NCI-H1092 treated with DMSO at 0.1 percent for 48 hours (cell line): Measurements from ENCODE around the gene PIP5K1A.
"Not testable (repeated sequence)": the region's sequence is repeated elsewhere in the genome, so short reads cannot be mapped to it uniquely, and the experiment has no call there.

Source experiments
- DNase-seq: peaks from one replicate; lab custom pipeline; 2025; lab: John Stamatoyannopoulos, UW

PIP5K1A gene

GRCh38 chr1:151254217-151255213 lies 56.2 kb downstream of the PIP5K1A start, which contains the start of gene PSMD4:
TSS of gene PSMD4 (plus strand) at chr1:151254734. CDS start at chr1:151254783, 49 bp downstream.
- DNase-seq, result peak; percentile 98

GRCh38 chr1:151255381-151255780 lies 57.0 kb downstream of the PIP5K1A start:
- no peak for DNase-seq

DNA sequence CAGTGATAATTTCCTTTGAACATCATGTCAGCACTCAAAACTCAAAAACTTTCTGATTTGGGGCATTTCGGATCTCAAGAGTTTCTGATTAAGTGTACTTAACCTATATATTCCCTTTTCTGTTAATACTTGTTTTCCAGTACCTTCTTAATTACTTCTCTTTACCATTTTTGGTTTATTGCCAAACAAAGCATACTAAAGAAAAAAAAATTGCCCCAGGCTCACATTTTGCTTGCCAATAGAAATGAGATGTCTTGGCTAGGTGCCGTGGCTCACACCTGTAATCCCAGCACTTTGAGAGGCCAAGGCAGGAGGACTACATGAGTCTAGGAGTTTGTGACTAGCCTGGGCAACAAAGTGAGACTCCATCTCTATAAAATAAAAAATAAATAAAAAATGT lies 61.0 kb downstream of the PIP5K1A start:
- no peak for DNase-seq

- no peak for DNase-seq
These were observed 67.3 kb downstream of the PIP5K1A start for GRCh38 chr1:151265446-151266236.

- no peak for DNase-seq
These were observed 68.0 kb downstream of the PIP5K1A start for GRCh38 chr1:151266315-151266714.

DNA sequence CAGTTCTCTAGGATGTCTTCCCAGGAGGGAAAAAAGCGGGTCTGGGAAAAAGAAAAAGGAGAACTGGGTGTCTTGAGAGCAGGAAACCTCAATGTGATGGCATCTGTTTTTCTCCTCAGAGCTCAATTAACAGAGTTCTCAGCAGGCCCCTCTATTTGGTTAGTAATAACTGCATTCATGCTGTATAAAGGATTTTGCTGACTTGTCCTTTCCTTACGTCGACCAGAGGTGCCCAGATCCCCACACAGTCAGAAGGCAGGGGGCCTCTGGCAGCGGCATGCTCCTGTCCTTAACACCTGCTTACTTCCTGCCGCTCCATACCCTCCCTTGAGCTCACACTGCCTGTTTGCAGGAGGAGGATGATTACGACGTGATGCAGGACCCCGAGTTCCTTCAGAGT lies 68.5 kb downstream of the PIP5K1A start:
- no peak for DNase-seq

GRCh38 chr1:151267760-151268159 lies 69.4 kb downstream of the PIP5K1A start:
- DNase-seq, result no peak

DNA sequence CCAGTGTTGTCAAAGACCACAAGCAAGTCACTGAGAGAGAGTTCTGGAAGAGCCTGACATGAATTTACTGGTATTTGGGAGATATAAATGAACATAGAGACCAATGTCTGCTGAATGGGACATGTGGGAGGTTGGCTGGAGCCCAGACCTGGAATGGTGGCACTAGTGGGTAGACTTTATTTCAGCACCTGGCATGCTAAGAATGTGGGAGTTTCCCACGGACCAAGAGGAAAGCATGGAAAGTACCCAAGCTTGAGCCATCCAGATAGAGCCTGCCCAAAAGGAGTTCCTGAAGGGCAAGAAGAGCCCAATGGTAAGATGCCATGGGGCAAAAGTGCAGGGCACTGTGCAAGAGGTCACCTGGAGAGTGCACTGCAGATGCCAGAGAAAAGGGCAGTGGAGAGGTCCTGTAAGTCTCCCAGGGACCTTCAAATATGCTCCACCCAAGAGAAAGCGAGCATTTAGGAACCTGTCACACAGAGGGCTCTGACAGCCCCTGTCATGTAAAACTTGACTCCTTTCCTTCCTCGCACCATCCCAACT lies 75.6 kb downstream of the PIP5K1A start:
- DNase-seq, result no peak

DNA sequence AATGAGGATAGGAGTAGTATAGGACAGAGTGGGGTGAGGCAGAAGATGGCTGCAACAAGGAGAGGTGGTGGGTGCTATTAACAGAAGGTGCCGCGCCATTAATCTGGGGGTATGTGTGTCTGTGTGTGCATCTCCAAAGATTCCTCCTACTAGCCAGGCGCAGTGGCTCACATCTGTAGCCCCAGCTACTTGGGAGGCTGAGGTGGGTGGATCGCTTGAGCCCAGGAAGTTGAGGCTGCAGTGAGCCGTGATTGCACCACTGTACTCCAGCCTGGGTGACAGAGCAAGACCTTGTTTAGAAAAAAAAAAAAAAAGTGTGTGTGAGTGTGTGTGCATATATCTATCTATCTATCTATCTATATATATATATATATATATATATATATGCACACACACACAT lies 77.0 kb downstream of the PIP5K1A start:
- DNase-seq, result not testable (repeated sequence)

- DNase-seq, result no peak
These were observed 78.9 kb downstream of the PIP5K1A start for GRCh38 chr1:151277249-151277648.

GRCh38 chr1:151281225-151281968 lies 83.0 kb downstream of the PIP5K1A start:
- peak; percentile 98 for DNase-seq

DNA sequence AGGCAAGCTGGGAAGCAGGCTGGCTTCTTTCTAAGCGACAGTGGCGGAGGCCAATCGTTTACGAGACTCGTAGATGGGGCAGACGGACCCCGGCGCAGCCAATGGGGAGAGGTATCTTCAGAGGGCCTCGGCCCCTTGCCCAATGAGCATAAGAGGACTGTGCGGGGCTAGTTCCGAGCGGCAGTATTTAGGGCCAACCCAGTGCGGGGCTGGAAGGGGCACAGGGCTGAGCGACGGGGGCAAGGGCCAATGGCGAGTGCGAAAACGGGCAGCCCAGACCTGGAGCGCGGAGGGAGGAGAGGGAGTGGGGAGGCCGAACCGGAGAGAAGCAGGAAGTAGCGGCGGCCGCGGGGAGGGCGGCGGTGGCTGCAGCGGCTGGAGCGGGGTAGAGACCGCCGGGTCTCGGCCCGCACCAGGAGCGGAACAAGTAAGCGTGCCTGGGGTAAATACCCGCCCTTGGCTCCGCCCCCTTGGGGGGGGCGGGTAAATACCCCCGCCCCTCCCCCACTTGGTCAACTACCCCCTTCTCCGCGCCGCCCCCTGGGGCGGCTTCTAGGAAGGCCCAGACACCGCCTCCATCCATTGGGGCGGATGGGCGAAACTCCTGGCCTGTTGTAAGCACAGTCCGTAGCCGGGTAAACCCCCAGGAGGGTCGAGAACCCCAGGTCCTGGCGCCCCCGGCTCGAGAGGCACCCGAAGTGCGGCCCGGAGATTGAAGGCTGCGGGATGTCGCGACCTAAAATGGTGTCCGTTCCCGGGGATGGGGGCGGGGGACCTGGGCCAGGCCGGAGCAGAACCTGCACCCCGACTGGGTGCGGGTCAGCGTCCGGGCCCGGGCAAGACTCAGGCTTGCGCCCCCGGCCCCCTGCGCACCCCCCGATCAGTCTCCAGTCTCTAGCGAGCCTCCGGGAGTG lies 83.9 kb downstream of the PIP5K1A start, which contains the start of gene ZNF687:
Gene ZNF687, plus strand, starts transcription at position 331 of the 914 bp plus-strand sequence. CDS start 3,993 bp downstream, outside the sequence.
- DNase-seq, result peak; percentile 100

DNA sequence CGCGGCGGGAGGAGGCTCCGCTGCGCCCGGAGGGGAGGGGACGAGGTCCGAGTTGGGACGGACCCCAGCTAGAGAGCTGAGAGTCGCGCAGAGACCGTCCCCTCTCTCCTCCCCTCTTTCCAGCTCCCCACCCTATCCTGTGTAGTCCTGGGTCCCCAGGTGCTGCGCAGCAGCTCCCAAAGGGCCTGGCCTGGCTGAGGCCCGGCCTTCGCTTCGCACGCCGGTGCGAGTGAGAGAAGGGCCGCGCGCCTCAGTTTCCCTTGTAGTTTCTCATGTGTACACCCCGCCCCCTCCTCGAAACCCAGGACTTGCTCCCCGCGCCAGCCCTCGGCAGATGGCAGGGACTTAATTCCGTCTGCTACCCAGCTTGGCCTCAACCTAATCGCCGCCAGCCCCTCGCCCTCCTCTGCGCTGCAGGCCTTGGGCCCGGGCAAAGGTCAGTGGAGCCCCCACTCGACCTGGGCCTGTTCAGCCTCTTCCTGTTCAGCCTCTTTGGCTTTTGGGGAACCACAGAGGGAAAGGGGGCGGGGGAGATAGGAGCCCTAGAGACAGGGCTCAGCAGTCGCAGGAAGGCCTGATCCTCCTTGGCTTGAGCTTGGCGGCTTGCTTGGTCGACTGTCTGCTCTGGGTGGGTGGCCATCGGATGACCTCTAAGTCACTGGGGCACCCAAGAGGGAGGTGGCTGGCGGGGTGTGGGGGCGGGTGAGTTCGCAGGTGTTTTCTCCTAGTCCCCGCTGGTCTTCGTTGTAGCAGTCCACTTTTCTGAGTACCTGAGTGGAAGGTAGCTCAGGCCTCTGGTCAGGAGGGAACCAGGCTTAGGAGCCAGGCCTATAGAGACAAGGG lies 84.8 kb downstream of the PIP5K1A start:
- DNase-seq, result no peak

GRCh38 chr1:151284013-151284577 lies 85.7 kb downstream of the PIP5K1A start:
- DNase-seq, result no peak

GRCh38 chr1:151286619-151287340 lies 88.4 kb downstream of the PIP5K1A start:
- DNase-seq, result no peak

DNA sequence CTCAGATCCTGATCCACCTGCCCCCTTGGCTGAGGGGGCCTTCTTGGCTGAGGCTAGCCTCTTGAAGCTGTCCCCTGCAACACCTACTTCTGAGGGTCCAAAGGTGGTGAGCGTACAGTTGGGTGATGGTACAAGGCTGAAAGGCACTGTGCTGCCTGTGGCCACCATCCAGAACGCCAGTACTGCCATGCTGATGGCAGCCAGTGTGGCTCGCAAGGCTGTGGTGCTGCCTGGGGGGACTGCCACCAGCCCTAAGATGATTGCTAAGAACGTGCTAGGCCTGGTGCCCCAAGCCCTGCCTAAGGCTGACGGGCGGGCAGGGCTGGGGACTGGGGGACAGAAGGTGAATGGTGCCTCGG lies 89.0 kb downstream of the PIP5K1A start:
- no peak for DNase-seq

DNA sequence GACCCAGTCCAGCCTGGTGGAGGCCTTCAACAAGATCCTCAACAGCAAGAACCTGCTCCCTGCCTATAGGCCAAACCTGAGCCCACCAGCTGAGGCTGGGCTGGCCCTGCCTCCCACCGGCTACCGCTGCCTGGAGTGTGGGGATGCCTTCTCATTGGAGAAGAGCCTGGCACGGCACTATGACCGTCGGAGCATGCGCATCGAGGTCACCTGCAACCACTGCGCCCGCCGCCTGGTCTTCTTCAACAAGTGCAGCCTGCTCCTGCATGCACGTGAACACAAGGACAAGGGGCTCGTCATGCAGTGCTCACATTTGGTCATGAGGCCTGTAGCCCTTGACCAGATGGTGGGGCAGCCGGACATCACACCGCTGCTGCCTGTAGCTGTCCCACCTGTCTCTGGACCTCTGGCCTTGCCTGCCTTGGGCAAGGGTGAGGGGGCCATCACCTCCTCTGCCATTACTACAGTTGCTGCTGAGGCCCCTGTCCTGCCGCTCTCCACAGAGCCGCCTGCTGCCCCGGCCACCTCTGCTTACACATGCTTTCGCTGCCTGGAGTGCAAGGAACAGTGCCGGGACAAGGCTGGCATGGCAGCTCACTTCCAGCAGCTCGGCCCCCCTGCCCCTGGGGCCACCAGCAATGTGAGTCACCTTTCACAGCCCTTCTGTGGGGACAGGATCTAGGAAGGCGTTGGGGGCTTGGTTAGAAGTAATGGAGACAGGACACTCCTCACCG lies 89.6 kb downstream of the PIP5K1A start:
- no peak for DNase-seq

GRCh38 chr1:151288502-151288901 lies 90.2 kb downstream of the PIP5K1A start:
- DNase-seq, result no peak
